Neutrophil (primary cell): ENCODE results near the gene FAM229A.
A peak's percentile ranks its signal among the peaks of the same experiment; 100 is the strongest.

Source experiments
- H3K27ac ChIP-seq: fragments of 200-600 bp; sonication (generic); 2 replicates; pipeline ENCODE4 v1.5.1; 2016; ENCODE audit warnings: mild to moderate bottlenecking, moderate library complexity
- H3K27me3 ChIP-seq: fragments of 200-600 bp; sonication (generic); 2 replicates; pipeline ENCODE4 v1.6.0; 2016; ENCODE audit warnings: mild to moderate bottlenecking
- H3K36me3 ChIP-seq: fragments of 200-600 bp; sonication (generic); 2 replicates; pipeline ENCODE4 v1.5.1; 2017
- H3K4me1 ChIP-seq, 2 experiments: fragments of 200-600 bp in 1 of 2; sonication (generic) in 1 of 2; 1 replicate in 1 of 2; 2 replicates in 1 of 2; pipeline versions ENCODE4 v1.5.1 to v1.6.1; 2013 to 2016; ENCODE audit warnings: low read depth in 1 of 2, low read length in 1 of 2, mild to moderate bottlenecking in 1 of 2, moderate library complexity in 1 of 2; ENCODE audit not compliant: control insufficient read depth in 1 of 2, insufficient read depth in 1 of 2
- H3K4me3 ChIP-seq, 2 experiments: fragments of 200-600 bp in 1 of 2; sonication (generic) in 1 of 2; 1 replicate in 1 of 2; 2 replicates in 1 of 2; pipeline ENCODE4 v1.5.1; 2013 to 2016; ENCODE audit warnings: low read depth in 1 of 2, low read length in 1 of 2, mild to moderate bottlenecking in 1 of 2, moderate library complexity in 1 of 2
- H3K9me3 ChIP-seq: fragments of 200-600 bp; sonication (generic); 2 replicates; pipeline ENCODE4 v1.5.1; 2016
- CTCF ChIP-seq: fragments of 200-600 bp; sonication (generic); IDR thresholded peaks from 2 replicates; pipeline ENCODE4 v1.5.1; 2016; ENCODE audit warnings: antibody characterized with exemption

Gene FAM229A

DNA sequence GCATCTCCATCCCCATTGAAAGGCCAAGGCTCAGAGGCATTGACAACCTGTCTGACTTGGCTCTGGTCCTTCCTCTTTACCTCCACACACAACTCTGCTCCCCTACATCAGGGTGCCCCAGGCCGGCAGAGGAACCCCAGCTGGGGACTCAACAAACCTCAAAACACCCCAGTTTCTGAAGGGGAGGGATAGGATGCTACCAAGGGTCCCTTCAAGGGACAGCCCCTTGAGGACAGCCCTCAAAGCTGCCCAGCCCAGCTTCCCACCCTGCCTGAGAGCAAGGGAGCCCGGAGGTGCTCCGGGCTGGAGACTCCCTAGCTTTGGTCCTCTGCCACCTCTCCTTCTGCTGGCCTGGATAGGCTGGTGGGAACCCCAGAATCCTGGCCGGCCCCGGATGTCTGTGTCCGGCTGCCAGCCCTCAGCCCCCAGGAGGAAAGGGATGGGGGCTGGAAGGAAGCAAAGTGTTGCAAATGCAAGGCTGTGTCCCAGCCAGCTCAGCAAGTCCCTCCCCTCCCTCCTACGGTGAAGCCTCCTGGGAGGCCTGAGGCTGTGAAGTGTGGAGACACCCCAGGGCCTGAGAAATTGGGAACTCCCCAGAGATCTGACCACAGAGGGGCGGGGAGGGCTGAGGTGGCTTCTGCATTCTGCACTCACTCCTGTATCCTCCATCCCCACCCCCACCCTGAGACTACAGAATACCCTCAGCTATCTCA, 25.2 kb downstream of the FAM229A start:
- Histone ChIP-seq H3K4me3 (peak overlapping the region; percentile 60 to 72), H3K9me3 (no peaks in the 10 kb centered on the region), H3K27ac (peak overlapping the region; percentile 100), H3K27me3 (peaks cover 16% of the 10 kb centered on the region), H3K4me1 (peaks cover 49 to 52% of the 10 kb centered on the region in 2 experiments), H3K36me3 (peaks cover 12% of the 10 kb centered on the region)
- no peak for TF ChIP-seq CTCF

DNA sequence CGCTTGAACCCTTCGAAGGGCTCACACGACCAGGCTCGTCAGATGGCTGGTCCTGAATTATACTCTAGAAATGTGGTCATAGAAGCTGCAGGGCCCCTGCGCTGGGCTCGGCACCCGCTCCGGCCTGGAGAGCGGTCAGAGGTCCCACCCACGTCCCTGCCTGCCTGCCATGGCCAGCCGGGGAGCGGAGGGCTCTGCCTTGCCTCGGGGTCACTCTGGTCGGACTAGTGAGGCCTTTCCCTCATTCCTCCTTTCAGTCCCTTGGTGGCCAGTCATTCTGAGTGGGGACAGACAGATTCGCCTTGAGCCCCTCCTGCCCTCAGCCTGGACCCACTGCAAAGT, 25.7 kb downstream of the FAM229A start:
- H3K4me3 ChIP-seq: peak overlapping the region; percentile 60 to 72
- H3K4me1 ChIP-seq: peaks cover 49 to 52% of the 10 kb centered on the region in 2 experiments
- H3K36me3 ChIP-seq: peaks cover 17% of the 10 kb centered on the region
- peak overlapping the region; percentile 100 for H3K27ac ChIP-seq
- H3K9me3 ChIP-seq: no peaks in the 10 kb centered on the region
- no peak for TF ChIP-seq CTCF
- peaks cover 16% of the 10 kb centered on the region for H3K27me3 ChIP-seq

- Histone ChIP-seq H3K4me1 (peaks cover 49 to 52% of the 10 kb centered on the region in 2 experiments), H3K4me3 (peak within 1 kb of the TSS; percentile 60 to 72), H3K9me3 (no peaks in the 10 kb centered on the region), H3K27ac (peak within 1 kb of the TSS; percentile 100), H3K27me3 (peaks cover 16% of the 10 kb centered on the region), H3K36me3 (peaks cover 23% of the 10 kb centered on the region)
- no peak for TF ChIP-seq CTCF
These were observed 26.3 kb downstream of the FAM229A start, which contains the start of gene MARCKSL1 for GRCh38 chr1:32335790-32336590. TSS of gene MARCKSL1 (minus strand) at chr1:32336233. CDS start at chr1:32336033, 200 bp downstream.

DNA sequence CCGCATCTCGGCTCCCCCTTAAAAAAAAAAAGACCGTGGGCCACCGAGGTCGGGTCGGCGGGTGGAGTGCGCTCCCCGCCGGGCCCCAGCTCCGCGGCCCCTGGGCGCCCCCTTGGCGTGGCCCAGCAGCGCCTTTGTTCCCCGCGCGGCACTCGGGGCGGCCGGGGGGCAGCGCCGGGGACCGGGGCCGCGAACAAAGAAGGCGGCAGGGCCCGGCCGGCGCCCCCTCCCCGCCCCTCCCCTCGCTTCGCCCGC, 26.8 kb downstream of the FAM229A start:
- no peak for TF ChIP-seq CTCF
- H3K9me3 ChIP-seq: no peaks in the 10 kb centered on the region
- H3K4me1 ChIP-seq: peaks cover 49 to 52% of the 10 kb centered on the region in 2 experiments
- H3K36me3 ChIP-seq: peaks cover 28% of the 10 kb centered on the region
- peak overlapping the region; percentile 60 to 72 for H3K4me3 ChIP-seq
- peaks cover 16% of the 10 kb centered on the region for H3K27me3 ChIP-seq
- peak overlapping the region; percentile 100 for H3K27ac ChIP-seq

DNA sequence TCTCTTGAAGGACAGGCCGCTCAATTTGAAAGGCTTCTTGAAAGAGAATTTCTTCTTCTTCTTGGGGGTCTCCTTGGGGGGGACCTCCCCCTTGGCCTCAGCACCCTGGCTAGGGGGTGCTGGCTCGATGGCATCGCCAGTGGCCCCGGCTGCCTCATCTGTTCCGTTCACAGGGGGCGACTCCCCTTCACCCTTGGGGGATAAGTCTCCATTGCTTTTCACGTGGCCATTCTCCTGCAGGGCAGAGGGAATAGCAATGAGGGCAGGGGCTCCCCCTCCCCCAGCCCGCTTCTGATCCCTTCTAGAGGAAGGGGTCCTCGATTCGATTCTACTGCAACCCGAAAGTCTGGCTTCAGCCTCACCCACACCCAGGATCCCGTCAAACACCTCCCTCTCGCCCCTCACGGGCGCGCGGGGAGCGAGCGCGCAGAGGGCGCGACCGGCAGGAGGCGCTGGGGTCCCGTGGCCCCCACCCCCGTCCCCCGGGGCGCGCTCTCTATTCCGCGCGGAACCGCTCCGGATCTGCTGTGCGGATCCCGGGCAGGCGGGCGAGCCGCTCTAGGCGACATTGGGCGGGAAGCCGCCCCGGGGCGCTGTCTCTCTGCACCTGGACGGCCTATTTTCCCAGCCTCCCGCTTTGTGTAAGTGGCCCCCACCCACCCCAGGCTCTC, 27.3 kb downstream of the FAM229A start:
- peak; percentile 88 for TF ChIP-seq CTCF
- Histone ChIP-seq H3K9me3 (no peaks in the 10 kb centered on the region), H3K27me3 (peaks cover 16% of the 10 kb centered on the region), H3K4me1 (peaks cover 46 to 48% of the 10 kb centered on the region in 2 experiments), H3K4me3 (peak overlapping the region; percentile 60 to 72), H3K36me3 (peaks cover 33% of the 10 kb centered on the region), H3K27ac (peak overlapping the region; percentile 100)
